Adrenal gland (tissue), 5 donors: ENCODE data around the gene EPOP.

ENCODE experiments used
- POLR2A ChIP-seq, 2 donors: fragments of 450-650 bp; IDR thresholded peaks; one replicate each; pipeline ENCODE4 v1.6.1; 2017; ENCODE audit warnings: antibody characterized with exemption in 2 of 2, mild to moderate bottlenecking in 2 of 2, moderate library complexity in 1 of 2
- TF ChIP-seq, protein P1 (sequence below), 6 experiments: fragments of 450-650 bp in 4 of 6; fragments of 200-600 bp in 2 of 6; sonication (generic) in 1 of 6; IDR thresholded peaks; 1 replicate in 5 of 6; 2 replicates in 1 of 6; pipeline versions ENCODE4 v1.5.1 to v1.8.0; 2016 to 2021; ENCODE audit warnings: antibody characterized with exemption in 6 of 6, mild to moderate bottlenecking in 2 of 6, moderate library complexity in 1 of 6
- donor health status: DM: no; HTN: no; CAD: no.

DNA sequence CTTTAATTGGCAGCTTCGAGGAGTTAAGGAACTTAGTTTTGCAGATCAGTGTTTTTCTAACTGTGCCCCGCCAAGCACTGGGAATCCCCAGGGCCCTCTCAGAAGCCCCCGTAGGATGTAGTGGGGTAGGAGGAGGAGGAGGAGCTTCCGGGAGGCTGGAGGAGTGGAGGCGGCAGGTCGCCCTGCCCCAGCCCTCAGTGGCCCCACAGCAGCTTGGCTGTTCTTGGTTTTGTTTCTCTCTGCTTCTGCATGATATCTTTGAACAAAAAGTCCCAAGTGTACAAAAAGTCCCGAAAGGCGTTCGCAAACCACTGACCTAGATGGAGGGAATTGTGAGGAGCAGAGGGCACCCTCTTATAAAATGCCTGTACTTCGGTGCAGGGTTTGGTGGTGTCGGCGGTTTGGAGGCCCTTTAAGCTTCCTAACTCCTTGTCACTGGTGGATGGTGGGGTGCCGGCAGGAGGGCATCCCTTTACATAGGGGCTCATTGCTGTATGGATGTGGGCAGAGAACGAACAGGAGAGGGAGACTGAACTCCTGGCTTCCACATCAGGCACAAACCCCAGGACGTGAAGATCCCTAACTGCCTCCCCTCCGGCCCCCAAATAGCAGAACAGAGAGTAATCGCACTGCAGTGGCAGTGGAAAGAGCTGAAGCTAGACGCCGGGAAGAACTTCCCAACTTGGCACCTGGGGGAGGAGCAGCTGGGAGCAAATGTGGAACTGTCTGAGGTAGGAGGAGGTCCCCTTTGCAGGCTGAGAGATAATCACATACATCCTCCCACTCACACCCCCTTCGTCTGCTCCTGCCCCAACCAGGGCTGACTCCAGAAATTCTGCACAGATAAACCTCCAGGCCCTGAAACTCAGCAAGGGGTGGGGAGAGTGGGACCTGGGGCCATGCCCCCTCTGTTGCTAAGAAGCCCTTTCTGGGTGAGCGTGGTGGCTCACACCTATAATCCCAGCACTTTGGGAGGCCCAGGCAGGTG, 20.1 kb downstream of the EPOP start:
- TF ChIP-seq, protein P1, sequence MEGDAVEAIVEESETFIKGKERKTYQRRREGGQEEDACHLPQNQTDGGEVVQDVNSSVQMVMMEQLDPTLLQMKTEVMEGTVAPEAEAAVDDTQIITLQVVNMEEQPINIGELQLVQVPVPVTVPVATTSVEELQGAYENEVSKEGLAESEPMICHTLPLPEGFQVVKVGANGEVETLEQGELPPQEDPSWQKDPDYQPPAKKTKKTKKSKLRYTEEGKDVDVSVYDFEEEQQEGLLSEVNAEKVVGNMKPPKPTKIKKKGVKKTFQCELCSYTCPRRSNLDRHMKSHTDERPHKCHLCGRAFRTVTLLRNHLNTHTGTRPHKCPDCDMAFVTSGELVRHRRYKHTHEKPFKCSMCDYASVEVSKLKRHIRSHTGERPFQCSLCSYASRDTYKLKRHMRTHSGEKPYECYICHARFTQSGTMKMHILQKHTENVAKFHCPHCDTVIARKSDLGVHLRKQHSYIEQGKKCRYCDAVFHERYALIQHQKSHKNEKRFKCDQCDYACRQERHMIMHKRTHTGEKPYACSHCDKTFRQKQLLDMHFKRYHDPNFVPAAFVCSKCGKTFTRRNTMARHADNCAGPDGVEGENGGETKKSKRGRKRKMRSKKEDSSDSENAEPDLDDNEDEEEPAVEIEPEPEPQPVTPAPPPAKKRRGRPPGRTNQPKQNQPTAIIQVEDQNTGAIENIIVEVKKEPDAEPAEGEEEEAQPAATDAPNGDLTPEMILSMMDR (IDR thresholded peaks at IDR 0.05) = no peak
- no peak for TF ChIP-seq POLR2A (IDR thresholded peaks at IDR 0.05)
